ENCODE measurements around the gene SH3RF3. TPM values are rescaled to one million over a fixed set of nuclear protein-coding genes. Genes with fewer than 3 reads are reported as not detected.
A peak's percentile ranks its signal among the peaks of the same experiment; 100 is the strongest.

Gene SH3RF3
- total RNA-seq, 2 experiments from 2014 or later, result 2.2 to 2.5 TPM

- DNase-seq, result no peak
- Mint-ChIP-seq H3K9me3 (no peaks in the 10 kb centered on the region), H3K27ac (no peak overlapping the region), H3K4me3 (no peak overlapping the region), H3K27me3 (no peaks in the 10 kb centered on the region), H3K4me1 (no peaks in the 10 kb centered on the region), H3K36me3 (no peaks in the 10 kb centered on the region)
Observed at GRCh38 chr2:109501461-109501860, 372.5 kb downstream of the SH3RF3 start.

GRCh38 chr2:109503191-109503590 is 374.2 kb downstream of the SH3RF3 start:
- no peak overlapping the region for H3K27ac Mint-ChIP-seq
- H3K36me3 Mint-ChIP-seq, result no peaks in the 10 kb centered on the region
- no peaks in the 10 kb centered on the region for H3K4me1 Mint-ChIP-seq
- no peaks in the 10 kb centered on the region for H3K9me3 Mint-ChIP-seq
- no peak overlapping the region for H3K4me3 Mint-ChIP-seq
- no peak for DNase-seq
- no peaks in the 10 kb centered on the region for H3K27me3 Mint-ChIP-seq

GRCh38 chr2:109507217-109507616 is 378.2 kb downstream of the SH3RF3 start:
- Mint-ChIP-seq H3K36me3 (no peaks in the 10 kb centered on the region), H3K4me1 (no peaks in the 10 kb centered on the region), H3K4me3 (no peak overlapping the region), H3K27me3 (no peaks in the 10 kb centered on the region), H3K9me3 (no peaks in the 10 kb centered on the region), H3K27ac (no peak overlapping the region)
- DNase-seq, result no peak

- Mint-ChIP-seq H3K36me3 (no peaks in the 10 kb centered on the region), H3K4me3 (no peak overlapping the region), H3K27me3 (no peaks in the 10 kb centered on the region), H3K9me3 (no peaks in the 10 kb centered on the region), H3K4me1 (no peaks in the 10 kb centered on the region), H3K27ac (no peak overlapping the region)
- no peak for DNase-seq
Observed at GRCh38 chr2:109507828-109508227, 378.8 kb downstream of the SH3RF3 start.

- no peaks in the 10 kb centered on the region for H3K36me3 Mint-ChIP-seq
- H3K27me3 Mint-ChIP-seq, result no peaks in the 10 kb centered on the region
- H3K27ac Mint-ChIP-seq, result no peak overlapping the region
- no peaks in the 10 kb centered on the region for H3K4me1 Mint-ChIP-seq
- H3K9me3 Mint-ChIP-seq, result no peaks in the 10 kb centered on the region
- no peak overlapping the region for H3K4me3 Mint-ChIP-seq
- DNase-seq, result no peak
Observed at GRCh38 chr2:109508556-109508955, 379.6 kb downstream of the SH3RF3 start.

- no peaks in the 10 kb centered on the region for H3K36me3 Mint-ChIP-seq
- no peaks in the 10 kb centered on the region for H3K4me1 Mint-ChIP-seq
- H3K9me3 Mint-ChIP-seq, result no peaks in the 10 kb centered on the region
- no peak overlapping the region for H3K27ac Mint-ChIP-seq
- no peaks in the 10 kb centered on the region for H3K27me3 Mint-ChIP-seq
- no peak overlapping the region for H3K4me3 Mint-ChIP-seq
- peak; percentile 66 for DNase-seq
Observed at GRCh38 chr2:109510136-109511028, 381.4 kb downstream of the SH3RF3 start.

GRCh38 chr2:109511168-109511567 is 382.2 kb downstream of the SH3RF3 start:
- no peak for DNase-seq
- no peaks in the 10 kb centered on the region for H3K4me1 Mint-ChIP-seq
- H3K9me3 Mint-ChIP-seq, result no peaks in the 10 kb centered on the region
- H3K27ac Mint-ChIP-seq, result no peak overlapping the region
- no peaks in the 10 kb centered on the region for H3K27me3 Mint-ChIP-seq
- H3K4me3 Mint-ChIP-seq, result no peak overlapping the region
- H3K36me3 Mint-ChIP-seq, result no peaks in the 10 kb centered on the region

- Mint-ChIP-seq H3K4me3 (no peak overlapping the region), H3K4me1 (no peaks in the 10 kb centered on the region), H3K9me3 (no peaks in the 10 kb centered on the region), H3K27ac (no peak overlapping the region), H3K36me3 (no peaks in the 10 kb centered on the region), H3K27me3 (no peaks in the 10 kb centered on the region)
- no peak for DNase-seq
Observed at GRCh38 chr2:109512076-109512475, 383.1 kb downstream of the SH3RF3 start.

- H3K27me3 Mint-ChIP-seq, result no peaks in the 10 kb centered on the region
- no peak overlapping the region for H3K4me3 Mint-ChIP-seq
- no peak for DNase-seq
- H3K4me1 Mint-ChIP-seq, result no peaks in the 10 kb centered on the region
- H3K9me3 Mint-ChIP-seq, result no peaks in the 10 kb centered on the region
- H3K27ac Mint-ChIP-seq, result no peak overlapping the region
- H3K36me3 Mint-ChIP-seq, result no peaks in the 10 kb centered on the region
Observed at GRCh38 chr2:109513230-109513629, 384.2 kb downstream of the SH3RF3 start.

GRCh38 chr2:109513749-109514588 is 385.0 kb downstream of the SH3RF3 start:
- peak; percentile 28 for DNase-seq
- no peaks in the 10 kb centered on the region for H3K36me3 Mint-ChIP-seq
- no peaks in the 10 kb centered on the region for H3K9me3 Mint-ChIP-seq
- H3K27me3 Mint-ChIP-seq, result no peaks in the 10 kb centered on the region
- H3K4me1 Mint-ChIP-seq, result no peaks in the 10 kb centered on the region
- H3K4me3 Mint-ChIP-seq, result no peak overlapping the region
- no peak overlapping the region for H3K27ac Mint-ChIP-seq

- no peak for DNase-seq
- Mint-ChIP-seq H3K4me3 (no peak overlapping the region), H3K27me3 (no peaks in the 10 kb centered on the region), H3K4me1 (no peaks in the 10 kb centered on the region), H3K27ac (no peak overlapping the region), H3K36me3 (no peaks in the 10 kb centered on the region), H3K9me3 (no peaks in the 10 kb centered on the region)
Observed at GRCh38 chr2:109514857-109515256, 385.9 kb downstream of the SH3RF3 start.

- Mint-ChIP-seq H3K27me3 (no peaks in the 10 kb centered on the region), H3K4me1 (no peaks in the 10 kb centered on the region), H3K4me3 (no peak overlapping the region), H3K36me3 (no peaks in the 10 kb centered on the region), H3K27ac (no peak overlapping the region), H3K9me3 (no peaks in the 10 kb centered on the region)
- DNase-seq, result peak; percentile 16
Observed at GRCh38 chr2:109516445-109517117, 387.6 kb downstream of the SH3RF3 start.

GRCh38 chr2:109517118-109517889 is 388.3 kb downstream of the SH3RF3 start:
- no peaks in the 10 kb centered on the region for H3K4me1 Mint-ChIP-seq
- no peaks in the 10 kb centered on the region for H3K27me3 Mint-ChIP-seq
- H3K27ac Mint-ChIP-seq, result no peak overlapping the region
- H3K36me3 Mint-ChIP-seq, result no peaks in the 10 kb centered on the region
- H3K4me3 Mint-ChIP-seq, result no peak overlapping the region
- DNase-seq, result no peak
- H3K9me3 Mint-ChIP-seq, result no peaks in the 10 kb centered on the region

- no peaks in the 10 kb centered on the region for H3K9me3 Mint-ChIP-seq
- no peak overlapping the region for H3K27ac Mint-ChIP-seq
- no peak for DNase-seq
- H3K4me3 Mint-ChIP-seq, result no peak overlapping the region
- H3K4me1 Mint-ChIP-seq, result no peaks in the 10 kb centered on the region
- no peaks in the 10 kb centered on the region for H3K36me3 Mint-ChIP-seq
- H3K27me3 Mint-ChIP-seq, result no peaks in the 10 kb centered on the region
Observed at GRCh38 chr2:109519513-109519912, 390.5 kb downstream of the SH3RF3 start.
